ENCODE data around the gene NOG. TPM values are rescaled to one million over a fixed set of nuclear protein-coding genes. Genes with fewer than 3 reads are reported as not detected.

The NOG gene
- total RNA-seq, 1 experiment from 2014 or later, result 9.2 TPM

DNA sequence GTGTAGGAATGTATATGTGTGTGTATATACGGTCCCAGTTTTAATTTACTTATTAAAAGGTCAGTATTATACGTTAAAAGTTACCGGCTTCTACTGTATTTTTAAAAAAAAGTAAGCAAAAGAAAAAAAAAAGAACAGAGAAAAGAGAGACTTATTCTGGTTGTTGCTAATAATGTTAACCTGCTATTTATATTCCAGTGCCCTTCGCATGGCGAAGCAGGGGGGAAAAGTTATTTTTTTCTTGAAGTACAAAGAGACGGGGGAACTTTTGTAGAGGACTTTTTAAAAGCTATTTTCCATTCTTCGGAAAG is 1.6 kb downstream of the NOG start:
- no peak for ATAC-seq
- Histone ChIP-seq H3K27ac (ENCODE audit: low read length) (peak overlapping the region; percentile 61; the same call in 1 of the 2 replicates), H3K27me3 (ENCODE audit: control insufficient read depth, insufficient read depth, low read length) (peaks cover 5% of the 10 kb centered on the region), H3K4me3 (ENCODE audit: low read depth in 2 of 2, low read length in 2 of 2) (peak overlapping the region; percentile 61 to 87), H3K36me3 (ENCODE audit: control insufficient read depth, insufficient read depth, low read length) (no peaks in the 10 kb centered on the region), H3K9me3 (ENCODE audit: control insufficient read depth, insufficient read depth, low read depth, low read length) (no peaks in the 10 kb centered on the region), H3K4me1 (ENCODE audit: control insufficient read depth, insufficient read depth, low read length) (peaks cover 16% of the 10 kb centered on the region)
- ChIA-PET CTCF (interaction anchor here (0.6 to 0.9 kb wide), 4 partner anchors 17 to 120 kb away, joined by 4 to 9 read pairs (median 7); no protein-coding TSS in a partner anchor), POLR2A (interaction anchor here (1.0 kb wide), 1 partner anchor 34 kb away, joined by 7 read pairs; no protein-coding TSS in a partner anchor)
- no peak for DNase-seq (ENCODE audit: low read depth, low spot score)
- TF ChIP-seq TCF7L2 (IDR thresholded peaks at IDR 0.05; ENCODE audit: low read depth, low read length) (no peak), SIN3A (IDR thresholded peaks at IDR 0.05; ENCODE audit: borderline replicate concordance, insufficient read depth, low read depth, low read length) (no peak), POLR2AphosphoS5 (IDR thresholded peaks at IDR 0.05; ENCODE audit: low read depth, low read length) (no peak)
- TF ChIP-seq, protein P1, sequence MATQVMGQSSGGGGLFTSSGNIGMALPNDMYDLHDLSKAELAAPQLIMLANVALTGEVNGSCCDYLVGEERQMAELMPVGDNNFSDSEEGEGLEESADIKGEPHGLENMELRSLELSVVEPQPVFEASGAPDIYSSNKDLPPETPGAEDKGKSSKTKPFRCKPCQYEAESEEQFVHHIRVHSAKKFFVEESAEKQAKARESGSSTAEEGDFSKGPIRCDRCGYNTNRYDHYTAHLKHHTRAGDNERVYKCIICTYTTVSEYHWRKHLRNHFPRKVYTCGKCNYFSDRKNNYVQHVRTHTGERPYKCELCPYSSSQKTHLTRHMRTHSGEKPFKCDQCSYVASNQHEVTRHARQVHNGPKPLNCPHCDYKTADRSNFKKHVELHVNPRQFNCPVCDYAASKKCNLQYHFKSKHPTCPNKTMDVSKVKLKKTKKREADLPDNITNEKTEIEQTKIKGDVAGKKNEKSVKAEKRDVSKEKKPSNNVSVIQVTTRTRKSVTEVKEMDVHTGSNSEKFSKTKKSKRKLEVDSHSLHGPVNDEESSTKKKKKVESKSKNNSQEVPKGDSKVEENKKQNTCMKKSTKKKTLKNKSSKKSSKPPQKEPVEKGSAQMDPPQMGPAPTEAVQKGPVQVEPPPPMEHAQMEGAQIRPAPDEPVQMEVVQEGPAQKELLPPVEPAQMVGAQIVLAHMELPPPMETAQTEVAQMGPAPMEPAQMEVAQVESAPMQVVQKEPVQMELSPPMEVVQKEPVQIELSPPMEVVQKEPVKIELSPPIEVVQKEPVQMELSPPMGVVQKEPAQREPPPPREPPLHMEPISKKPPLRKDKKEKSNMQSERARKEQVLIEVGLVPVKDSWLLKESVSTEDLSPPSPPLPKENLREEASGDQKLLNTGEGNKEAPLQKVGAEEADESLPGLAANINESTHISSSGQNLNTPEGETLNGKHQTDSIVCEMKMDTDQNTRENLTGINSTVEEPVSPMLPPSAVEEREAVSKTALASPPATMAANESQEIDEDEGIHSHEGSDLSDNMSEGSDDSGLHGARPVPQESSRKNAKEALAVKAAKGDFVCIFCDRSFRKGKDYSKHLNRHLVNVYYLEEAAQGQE (IDR thresholded peaks at IDR 0.05; ENCODE audit: insufficient read depth in 1 of 2, low read depth in 2 of 2, low read length in 1 of 2), result no peak
- TF ChIP-seq, protein P2, sequence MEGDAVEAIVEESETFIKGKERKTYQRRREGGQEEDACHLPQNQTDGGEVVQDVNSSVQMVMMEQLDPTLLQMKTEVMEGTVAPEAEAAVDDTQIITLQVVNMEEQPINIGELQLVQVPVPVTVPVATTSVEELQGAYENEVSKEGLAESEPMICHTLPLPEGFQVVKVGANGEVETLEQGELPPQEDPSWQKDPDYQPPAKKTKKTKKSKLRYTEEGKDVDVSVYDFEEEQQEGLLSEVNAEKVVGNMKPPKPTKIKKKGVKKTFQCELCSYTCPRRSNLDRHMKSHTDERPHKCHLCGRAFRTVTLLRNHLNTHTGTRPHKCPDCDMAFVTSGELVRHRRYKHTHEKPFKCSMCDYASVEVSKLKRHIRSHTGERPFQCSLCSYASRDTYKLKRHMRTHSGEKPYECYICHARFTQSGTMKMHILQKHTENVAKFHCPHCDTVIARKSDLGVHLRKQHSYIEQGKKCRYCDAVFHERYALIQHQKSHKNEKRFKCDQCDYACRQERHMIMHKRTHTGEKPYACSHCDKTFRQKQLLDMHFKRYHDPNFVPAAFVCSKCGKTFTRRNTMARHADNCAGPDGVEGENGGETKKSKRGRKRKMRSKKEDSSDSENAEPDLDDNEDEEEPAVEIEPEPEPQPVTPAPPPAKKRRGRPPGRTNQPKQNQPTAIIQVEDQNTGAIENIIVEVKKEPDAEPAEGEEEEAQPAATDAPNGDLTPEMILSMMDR (IDR thresholded peaks at IDR 0.05), result no peak
- intact Hi-C loops (cut with micrococcal nuclease; ENCODE audit: unreplicated experiment) (no loop called here), in situ Hi-C loops (cut with HindIII; ENCODE audit: low pct_unique_long_range_greater_than_20kb, low sequenced_read_pairs) (no loop called here)
- BruUV-seq (replicated peaks), result TSS peak; percentile 96

DNA sequence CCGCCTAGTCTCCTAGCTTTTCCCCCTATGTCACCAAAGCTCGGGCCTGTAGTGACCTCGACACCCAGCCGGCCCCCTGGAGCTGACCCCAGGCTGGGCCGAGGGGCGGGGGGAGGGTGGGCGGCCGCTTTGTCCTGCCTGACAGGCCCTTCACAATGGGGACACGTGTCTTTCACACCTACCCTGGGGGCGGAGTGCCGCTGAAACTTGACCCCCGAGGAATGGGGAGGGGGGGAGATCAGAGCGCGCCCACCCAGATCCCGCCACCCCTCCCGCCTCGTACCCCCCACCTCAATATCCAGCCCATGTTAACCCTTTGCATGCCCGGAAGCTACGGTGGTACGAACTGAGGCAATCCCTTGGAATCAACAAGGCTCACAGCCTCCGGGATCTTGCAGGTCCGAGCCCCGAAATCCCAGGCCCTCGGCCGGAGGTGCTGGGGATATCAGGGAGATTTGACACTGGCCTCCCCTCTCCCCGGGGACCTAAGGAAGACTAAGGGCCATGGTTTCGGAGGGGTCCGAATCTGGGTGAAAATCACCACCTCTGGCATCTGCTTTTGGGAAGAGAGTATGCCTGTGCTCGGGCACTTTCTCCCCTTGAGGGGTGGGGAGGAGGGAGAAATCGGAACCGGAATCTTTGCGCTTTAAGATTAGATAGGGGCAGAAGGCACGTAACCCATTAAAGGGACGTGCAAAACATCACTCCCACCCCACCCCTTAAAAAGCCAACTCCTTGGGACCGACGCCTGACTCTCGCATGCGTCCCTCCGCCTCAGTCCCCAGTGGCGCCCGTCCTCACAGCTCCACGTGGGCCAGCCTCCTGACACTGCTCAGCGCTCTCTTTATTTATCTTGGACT is 2.6 kb downstream of the NOG start:
- POLR2A ChIA-PET, result interaction anchor here (0.7 kb wide), 1 partner anchor 37 kb away, joined by 7 read pairs; no protein-coding TSS in a partner anchor
- intact Hi-C loops (cut with micrococcal nuclease; ENCODE audit: unreplicated experiment), result no loop called here
- Histone ChIP-seq H3K9me3 (ENCODE audit: control insufficient read depth, insufficient read depth, low read depth, low read length) (no peaks in the 10 kb centered on the region), H3K27ac (ENCODE audit: low read length) (peak overlapping the region; percentile 76), H3K4me3 (ENCODE audit: low read depth in 2 of 2, low read length in 2 of 2) (peak overlapping the region; percentile 41 to 87), H3K27me3 (ENCODE audit: control insufficient read depth, insufficient read depth, low read length) (peaks cover 3% of the 10 kb centered on the region), H3K36me3 (ENCODE audit: control insufficient read depth, insufficient read depth, low read length) (no peaks in the 10 kb centered on the region), H3K4me1 (ENCODE audit: control insufficient read depth, insufficient read depth, low read length) (peaks cover 16% of the 10 kb centered on the region)
- TF ChIP-seq POLR2AphosphoS5 (IDR thresholded peaks at IDR 0.05; ENCODE audit: low read depth, low read length) (no peak), SIN3A (IDR thresholded peaks at IDR 0.05; ENCODE audit: borderline replicate concordance, insufficient read depth, low read depth, low read length) (no peak), TCF7L2 (IDR thresholded peaks at IDR 0.05; ENCODE audit: low read depth, low read length) (no peak)
- TF ChIP-seq, protein P2 (IDR thresholded peaks at IDR 0.05), result no peak
- TF ChIP-seq, protein P1 (IDR thresholded peaks at IDR 0.05; ENCODE audit: insufficient read depth in 1 of 2, low read depth in 2 of 2, low read length in 1 of 2), result no peak
- no TSS peak for BruUV-seq (replicated peaks)
- CTCF ChIA-PET, result no interaction called here
- DNase-seq (ENCODE audit: low read depth, low spot score) (no peak), ATAC-seq (peak; percentile 17; the same call in 1 of the 2 replicates)
- in situ Hi-C loops (cut with HindIII; ENCODE audit: low pct_unique_long_range_greater_than_20kb, low sequenced_read_pairs), result no loop called here

Measured in Panc1 (cell line).